Caki2 (cell line): ENCODE measurements around the gene ZFAND6. TPM values are rescaled to one million over a fixed set of nuclear protein-coding genes. Genes with fewer than 3 reads are reported as not detected.
A peak's percentile ranks its signal among the peaks of the same experiment; 100 is the strongest.
"Not testable (repeated sequence)": the region's sequence is repeated elsewhere in the genome, so short reads cannot be mapped to it uniquely, and the experiment has no call there.

Experiments used
- DNase-seq: peaks from one replicate; pipeline ENCODE4 v3.0.0-alpha.2; 2015; ENCODE audit warnings: low read depth
- in situ Hi-C: cut with HindIII; loops from 2 replicates; pipeline ENCODE4 v1.10.0; 2016; ENCODE audit warnings: low sequenced_read_pairs, low pct_unique_long_range_greater_than_20kb, mixed read lengths
- total RNA-seq: library from RNA; depleted of rRNA; stranded (reverse); fragments of >200 nt; shearing (Covaris generic); gene quantifications from 2 replicates; pipeline ENCODE4 v1.2.3, GENCODE V29; 2014; ENCODE audit warnings: low replicate concordance

The ZFAND6 gene
- total RNA-seq, 1 experiment from 2014 or later: 105 TPM

DNA sequence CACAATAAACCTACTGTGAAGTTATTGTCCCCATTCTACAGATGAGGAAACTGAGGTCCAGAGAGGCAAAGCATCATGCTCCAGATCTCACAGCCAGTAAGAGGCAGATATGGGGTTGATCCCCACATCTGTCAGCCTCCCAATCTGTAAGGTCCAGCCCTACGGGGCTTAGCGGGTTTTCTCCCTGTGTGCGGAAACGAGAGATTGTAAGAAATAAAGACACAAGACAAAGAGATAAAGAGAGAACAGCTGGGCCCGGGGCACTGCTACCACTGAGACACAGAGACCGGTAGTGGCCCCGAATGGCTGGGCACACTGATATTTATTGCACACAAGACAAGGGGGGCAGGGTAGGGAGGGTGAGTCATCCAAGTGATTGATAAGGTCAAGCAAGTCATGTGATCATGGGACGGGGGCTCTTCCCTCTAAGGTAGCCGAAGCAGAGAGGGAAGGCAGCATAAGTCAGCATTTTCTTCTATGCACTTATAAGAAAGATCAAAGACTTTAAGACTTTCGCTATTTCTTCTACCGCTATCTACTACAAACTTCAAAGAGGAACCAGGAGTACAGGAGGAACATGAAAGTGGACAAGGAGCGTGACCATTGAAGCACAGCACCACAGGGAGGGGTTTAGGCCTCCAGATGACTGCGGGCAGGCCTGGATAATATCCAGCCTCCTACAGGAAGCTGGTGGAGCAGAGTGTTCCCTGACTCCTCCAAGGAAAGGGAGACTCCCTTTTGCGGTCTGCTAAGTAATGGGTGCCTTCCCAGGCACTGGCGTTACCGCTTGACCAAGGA is 96.1 kb downstream of the ZFAND6 start:
- DNase-seq: peak; percentile 91
- in situ Hi-C loops: not testable (repeated sequence)

GRCh38 chr15:80156176-80156720 is 96.8 kb downstream of the ZFAND6 start:
- in situ Hi-C loops: no loop called here
- DNase-seq: no peak

GRCh38 chr15:80157215-80157614 is 97.7 kb downstream of the ZFAND6 start:
- in situ Hi-C loops: no loop called here
- no peak for DNase-seq

GRCh38 chr15:80159301-80159700 is 99.8 kb downstream of the ZFAND6 start:
- in situ Hi-C loops: no loop called here
- DNase-seq: no peak

- in situ Hi-C loops: no loop called here
- DNase-seq: peak; percentile 39
Measured at GRCh38 chr15:80159811-80160569, 100.5 kb downstream of the ZFAND6 start.

DNA sequence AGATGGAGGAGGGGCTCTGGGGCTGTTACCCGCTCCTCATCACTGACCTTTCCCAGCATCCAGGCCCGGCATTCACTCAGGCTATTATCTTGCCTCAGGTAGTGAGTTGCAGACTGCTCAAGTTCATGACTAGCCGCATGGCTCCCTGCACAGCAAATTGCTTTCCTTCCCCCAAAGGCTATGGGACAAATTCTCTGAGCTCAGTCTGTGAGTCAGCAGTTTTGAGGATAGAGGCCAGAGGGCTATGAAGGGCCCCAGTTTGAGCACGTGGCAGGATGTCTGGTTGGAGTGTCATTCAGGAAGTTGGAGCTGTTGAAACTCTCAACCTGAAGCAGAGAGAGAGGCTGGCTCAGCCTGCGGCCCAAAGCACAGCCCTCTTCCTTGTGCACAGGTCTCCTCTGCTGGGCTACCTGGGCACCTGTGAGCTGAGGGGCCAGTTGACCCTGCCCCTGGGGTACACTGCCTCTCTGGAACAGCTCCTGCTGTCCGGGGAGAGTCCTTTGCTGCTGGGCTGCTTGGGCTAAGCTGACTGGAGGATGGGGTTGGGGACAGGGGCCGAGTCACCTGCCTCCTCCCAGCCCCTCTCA is 101.2 kb downstream of the ZFAND6 start:
- DNase-seq: peak; percentile 89
- in situ Hi-C loops: no loop called here

- in situ Hi-C loops: no loop called here
- DNase-seq: no peak
Measured at GRCh38 chr15:80161468-80162016, 102.1 kb downstream of the ZFAND6 start.

GRCh38 chr15:80162059-80162554 is 102.6 kb downstream of the ZFAND6 start:
- in situ Hi-C loops: no loop called here
- no peak for DNase-seq

DNA sequence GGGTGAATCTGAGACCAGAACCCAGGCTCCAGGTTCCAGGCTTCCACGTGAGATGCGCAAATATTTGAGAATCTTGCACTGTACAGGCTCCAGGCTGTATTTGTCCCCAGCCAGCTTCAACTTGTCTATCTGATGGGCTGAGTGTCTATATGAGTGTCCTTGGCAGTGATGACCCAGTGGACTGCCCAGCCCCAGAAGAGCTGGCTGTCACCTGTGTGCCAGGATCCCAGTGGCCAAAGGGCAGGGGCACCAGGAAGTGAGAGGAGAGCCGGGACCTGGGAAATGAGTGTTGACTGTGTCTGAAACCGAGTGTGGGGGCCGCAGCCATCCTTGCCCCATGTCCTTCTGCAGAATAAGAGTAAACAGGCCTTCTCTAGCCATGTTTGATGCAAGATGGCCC is 103.7 kb downstream of the ZFAND6 start:
- in situ Hi-C loops: no loop called here
- DNase-seq: no peak

GRCh38 chr15:80163897-80164296 is 104.4 kb downstream of the ZFAND6 start:
- no peak for DNase-seq
- in situ Hi-C loops: no loop called here

GRCh38 chr15:80167936-80168335 is 108.5 kb downstream of the ZFAND6 start:
- no peak for DNase-seq
- in situ Hi-C loops: no loop called here

- no peak for DNase-seq
- in situ Hi-C loops: no loop called here
Measured at GRCh38 chr15:80168421-80168820, 108.9 kb downstream of the ZFAND6 start.

DNA sequence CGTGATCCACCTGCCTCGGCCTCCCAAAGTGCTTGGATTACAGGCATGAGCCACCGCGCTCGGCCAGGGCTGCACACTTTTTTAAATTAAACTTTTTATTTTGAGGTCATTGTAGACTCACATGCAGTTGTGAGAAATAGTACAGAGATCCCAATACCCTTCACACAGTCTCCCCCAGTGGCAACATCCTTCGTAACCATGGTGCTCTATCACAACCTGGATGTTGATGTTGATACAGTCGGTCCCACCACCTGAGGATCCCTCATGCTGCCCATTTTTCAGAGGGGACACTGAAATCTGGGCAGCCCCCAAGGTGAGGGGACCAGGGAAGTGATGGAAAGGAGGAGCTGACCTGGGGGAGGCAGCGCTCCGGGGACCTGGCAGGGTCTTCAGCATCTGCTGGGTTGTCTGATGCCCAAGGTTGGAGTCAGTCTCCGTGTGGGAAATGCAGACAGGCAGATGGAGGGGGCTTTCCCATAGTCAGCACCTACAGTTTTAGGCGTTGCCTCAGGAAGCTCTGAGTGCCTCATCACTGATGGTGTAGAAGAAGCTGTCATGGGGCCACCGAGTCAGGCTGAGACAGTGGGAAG is 110.4 kb downstream of the ZFAND6 start:
- no peak for DNase-seq
- in situ Hi-C loops: no loop called here

- in situ Hi-C loops: no loop called here
- DNase-seq: no peak
Measured at GRCh38 chr15:80170596-80170995, 111.1 kb downstream of the ZFAND6 start.

GRCh38 chr15:80171787-80172186 is 112.3 kb downstream of the ZFAND6 start:
- in situ Hi-C loops: no loop called here
- DNase-seq: no peak

DNA sequence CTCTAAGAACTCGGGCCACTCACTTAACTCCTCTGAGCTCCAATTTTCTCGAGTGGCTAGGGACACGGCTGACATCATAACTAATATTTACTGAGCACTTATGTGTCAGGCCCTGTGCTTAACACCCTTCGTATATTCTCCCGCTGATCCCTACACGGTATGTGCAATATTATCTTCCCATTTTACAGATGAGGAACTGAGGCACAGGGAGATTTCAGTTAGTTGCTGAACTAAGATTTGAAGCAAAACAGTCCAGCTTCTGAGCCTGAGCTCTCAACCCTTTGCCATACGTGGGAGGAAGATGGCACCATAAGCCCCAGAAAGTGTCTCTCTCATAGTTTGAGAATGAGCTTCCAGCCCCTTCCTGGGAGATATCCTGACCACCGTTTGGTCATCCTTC is 112.9 kb downstream of the ZFAND6 start:
- DNase-seq: no peak
- in situ Hi-C loops: no loop called here

DNA sequence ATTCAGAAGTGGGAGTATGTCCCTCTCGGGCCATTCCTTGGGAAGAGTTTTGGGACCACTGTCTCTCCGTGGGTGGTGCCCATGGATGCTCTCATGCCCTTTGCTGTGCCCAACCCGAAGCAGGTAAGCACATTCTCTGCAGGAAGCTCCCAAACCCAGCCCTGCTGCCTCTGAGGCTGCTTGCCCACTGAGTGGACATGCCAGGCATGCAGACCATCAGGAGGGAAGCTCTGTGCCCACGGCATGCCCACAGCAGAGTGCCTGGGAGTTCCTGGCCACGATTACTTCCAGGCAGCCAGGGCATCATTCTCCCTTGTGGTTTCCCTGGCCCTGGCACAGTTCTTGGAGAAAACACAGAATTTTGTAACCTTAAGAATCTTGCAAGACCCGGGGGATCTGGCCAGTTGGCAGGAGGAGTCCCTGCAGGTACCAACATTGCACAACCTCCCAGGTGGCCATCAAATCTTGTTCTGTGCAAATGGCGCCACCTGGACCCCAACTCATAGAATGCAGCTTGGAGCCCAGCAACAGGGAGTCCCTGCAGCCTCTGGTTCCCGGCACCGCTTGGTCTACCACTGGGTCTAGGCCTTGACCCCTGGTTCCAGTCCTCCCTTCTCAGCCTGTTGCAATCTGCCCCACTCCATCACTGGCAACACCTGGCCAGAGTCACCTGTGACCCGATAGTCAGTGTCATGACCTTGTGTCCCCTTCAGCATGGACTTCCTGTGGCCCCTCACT is 113.7 kb downstream of the ZFAND6 start:
- in situ Hi-C loops: no loop called here
- DNase-seq: peak; percentile 59
